G401.6 (cell line): Measurements from ENCODE around the gene PDGFB.

Experiments used
- FAIRE-seq: peaks from 2 replicates; lab custom pipeline; 2012; peaks lifted over from hg19 to GRCh38; lab: Jason Lieb, UNC

Gene PDGFB

DNA sequence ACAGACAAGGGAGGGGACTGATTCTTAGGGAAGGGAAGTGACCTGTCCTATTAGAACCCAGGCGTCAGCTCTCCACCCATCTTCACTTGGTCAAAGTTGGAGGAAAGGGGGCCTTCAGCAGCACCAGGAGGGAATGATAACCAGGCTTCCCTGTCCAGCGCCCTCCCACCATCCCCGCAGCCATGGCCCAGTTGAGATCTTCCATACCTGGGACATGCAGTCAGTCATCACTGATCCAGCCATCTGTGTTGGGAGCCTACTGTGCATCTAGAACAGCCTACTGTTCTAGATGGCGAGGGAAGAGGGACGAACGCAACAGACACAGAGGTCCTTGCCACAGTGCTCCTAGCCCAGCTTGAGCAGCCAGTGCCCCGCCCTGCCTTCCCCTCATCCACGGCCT, 40.6 kb downstream of the PDGFB start:
- no peak for FAIRE-seq

DNA sequence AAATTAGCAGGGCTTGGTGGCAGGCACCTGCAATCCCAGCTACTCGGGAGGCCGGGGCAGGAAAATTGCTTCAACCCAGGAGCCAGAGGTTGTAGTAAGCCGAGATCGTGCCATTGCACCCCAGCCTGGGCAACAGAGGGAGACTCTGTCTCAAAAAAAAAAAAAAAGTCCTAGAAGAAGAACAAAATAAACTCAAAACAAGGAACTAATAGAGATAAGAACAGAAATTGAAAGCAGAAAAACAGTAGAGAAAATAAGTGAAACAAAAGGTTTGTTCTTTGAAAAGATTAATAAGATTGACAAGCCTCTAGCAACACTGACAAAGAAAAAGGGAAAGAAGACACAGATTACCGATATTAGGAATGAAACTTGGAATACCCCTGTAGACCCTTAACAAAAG, 47.2 kb downstream of the PDGFB start:
- FAIRE-seq, result no peak

DNA sequence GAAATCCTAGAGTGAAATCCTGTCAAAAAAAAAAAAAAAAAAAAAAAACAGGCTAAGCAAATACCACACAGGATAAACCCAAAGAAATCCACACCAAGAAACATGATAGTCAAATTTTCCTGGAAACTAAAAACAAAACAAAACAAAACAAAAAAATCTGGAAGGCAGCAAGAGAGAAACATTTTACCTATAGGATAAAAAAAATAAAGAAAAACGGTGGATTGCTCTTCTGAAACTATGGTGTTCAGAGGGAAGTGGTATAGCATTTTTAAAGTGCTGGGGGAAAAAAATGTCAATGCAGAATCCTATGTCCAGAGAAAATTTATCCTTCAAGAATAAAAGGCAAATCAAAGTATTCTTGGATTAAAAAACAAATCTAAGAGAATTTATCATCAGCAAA, 50.7 kb downstream of the PDGFB start:
- peak; percentile 71 for FAIRE-seq

DNA sequence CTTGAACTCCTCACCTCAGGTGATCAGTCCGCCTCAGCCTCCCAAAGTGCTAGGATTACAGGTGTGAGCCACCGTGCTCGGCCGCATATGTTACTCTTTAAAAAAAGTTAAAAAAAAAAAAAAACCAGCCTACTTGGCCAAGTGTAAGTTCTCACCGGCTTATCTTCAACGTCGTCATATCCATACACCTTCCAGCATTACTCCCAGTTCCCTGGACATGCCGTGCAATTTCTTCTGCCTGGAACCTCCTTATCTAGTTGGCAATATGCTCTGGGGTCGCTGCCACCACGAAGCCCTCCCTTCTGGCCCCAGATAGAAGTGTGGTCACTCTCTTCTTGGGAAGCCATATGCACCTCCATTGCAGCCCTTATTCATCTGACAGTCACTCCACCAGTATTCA, 56.0 kb downstream of the PDGFB start:
- FAIRE-seq, result no peak

DNA sequence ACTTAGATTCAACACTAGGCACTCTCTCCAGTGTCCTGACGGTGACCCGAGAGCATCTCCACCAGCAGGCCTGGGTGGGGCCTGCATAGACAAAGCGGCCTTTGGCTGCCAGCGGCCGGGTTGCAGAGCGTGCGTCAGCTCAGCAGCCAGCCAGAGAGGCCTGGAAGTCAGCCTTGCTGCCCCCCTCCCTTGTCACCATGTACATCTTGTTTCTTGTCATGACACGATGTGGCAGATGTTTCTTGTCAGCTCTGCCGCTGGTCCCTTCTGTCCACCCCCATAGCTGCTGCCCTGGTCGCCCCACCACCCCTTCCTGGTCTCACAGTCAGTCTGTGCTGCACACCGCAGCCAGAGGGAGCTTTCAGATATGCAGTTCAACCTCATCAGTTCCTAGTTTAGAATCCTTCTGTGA, 59.2 kb downstream of the PDGFB start:
- no peak for FAIRE-seq

DNA sequence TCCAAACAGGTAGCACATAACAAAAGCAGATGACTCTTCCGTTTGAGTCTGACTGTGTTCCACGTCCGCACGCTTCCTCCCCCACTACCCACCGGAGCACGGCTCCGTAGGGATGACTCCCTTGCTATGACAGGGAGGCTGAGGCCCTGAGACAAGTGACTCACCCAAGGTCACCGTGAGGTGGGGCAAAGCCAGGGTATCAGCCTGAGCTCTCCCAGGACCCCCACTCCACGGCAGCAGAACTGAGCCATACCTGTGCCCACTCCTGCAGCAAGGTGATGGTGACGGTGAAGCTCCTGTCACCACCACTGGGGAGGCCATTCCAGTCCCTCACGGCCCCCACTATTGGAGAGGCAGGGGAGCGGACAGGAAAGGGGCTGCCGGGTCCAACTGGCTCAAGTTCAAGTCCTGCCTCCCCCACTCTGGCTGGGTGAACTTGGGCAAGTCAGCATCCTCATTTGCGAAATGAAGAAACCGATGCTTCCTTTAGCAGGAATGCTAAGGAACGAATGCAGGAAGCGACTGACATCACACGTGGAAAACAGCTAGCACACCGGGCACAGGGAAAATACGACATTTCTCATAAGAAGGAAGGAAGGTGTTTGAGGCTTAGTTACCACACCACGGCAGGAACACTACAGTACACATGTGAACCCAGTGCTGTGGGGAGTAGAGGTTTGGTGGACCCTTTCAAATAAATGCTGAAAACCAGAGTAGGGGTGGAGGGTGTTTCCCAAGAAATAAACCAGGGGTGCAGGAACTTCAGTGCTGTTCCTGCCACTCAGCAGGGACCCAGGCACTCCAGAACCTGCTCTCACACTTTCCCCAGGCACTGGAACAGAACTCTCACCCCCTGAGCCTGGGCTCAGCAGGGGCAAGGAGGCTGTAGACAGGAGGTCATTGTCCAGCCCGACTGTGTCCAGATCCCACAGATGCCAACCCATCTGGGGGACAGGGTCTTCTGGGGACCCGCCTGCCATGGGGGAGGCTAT, 59.9 kb downstream of the PDGFB start:
- no peak for FAIRE-seq

DNA sequence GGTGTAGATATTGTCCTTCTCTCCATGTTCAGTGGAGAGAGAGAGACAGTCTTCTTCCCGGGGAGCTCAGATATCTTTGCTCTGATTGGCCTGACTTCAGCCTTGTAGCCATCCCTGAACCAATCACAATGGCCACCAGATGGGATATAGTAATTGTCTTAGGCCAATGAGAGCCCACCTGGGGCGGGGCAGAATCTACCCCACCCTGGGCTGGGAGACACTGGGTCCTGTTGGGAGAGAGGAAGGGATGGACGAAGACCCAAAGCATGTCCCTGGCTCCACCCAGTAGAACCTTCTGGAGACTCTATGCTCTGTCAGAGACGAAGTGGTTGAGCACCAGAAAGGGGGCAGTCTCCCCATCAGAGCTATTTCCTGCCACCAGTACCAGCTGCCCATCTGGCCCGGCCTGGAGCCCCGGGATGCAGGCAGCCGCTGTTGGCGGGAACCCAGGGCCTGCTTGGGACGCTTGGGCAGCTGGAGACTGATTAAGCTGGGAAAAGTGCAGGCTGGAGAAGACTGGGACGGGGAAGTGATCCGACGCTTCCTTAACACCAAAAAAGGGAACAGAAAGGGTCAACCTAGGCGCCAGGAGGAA, 60.7 kb downstream of the PDGFB start:
- peak; percentile 51 for FAIRE-seq

DNA sequence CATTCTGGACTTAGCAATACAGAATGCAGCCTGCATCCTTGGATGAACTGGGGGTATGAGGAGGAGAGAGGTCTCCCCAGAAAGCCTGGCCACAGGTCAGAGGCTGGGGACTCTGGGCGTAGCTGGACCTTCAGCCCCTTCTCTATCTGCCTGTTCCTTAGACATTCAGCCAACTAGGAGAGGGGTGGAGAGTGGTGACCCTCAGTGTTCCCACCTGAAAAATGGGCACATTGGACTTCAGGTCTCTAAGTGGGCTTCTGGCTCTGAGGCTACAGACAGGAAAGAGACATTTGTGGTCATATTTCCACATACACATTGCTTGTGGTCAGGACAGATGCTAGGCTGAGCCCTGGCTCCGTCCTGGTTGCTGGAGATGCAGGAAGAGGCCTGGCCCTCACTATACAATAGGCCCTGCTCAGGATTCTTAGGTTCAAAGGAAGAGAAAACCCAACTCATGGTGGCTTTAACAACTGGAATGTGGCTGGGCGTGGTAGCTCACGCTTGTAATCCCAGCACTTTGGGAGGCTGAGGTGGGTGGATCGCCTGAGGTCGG, 62.2 kb downstream of the PDGFB start:
- no peak for FAIRE-seq

DNA sequence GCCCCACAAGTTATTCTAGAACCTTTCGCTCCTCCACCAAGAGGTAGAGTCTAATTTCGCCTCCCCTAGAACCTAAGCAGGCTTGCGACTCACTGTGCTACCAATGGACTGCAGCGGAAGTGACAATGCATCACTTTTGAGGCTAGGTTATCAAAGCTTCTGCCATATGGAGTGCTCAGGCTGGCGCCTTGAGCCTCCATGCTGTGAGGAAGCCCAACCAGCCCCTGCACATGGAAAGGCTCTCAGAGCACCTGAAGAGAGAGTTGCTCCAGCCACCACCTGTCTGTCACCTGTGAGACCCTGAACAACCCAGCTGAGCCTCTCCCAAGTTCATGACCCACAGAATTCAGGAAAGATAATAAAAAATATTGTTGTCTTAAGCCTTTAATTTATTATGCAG, 63.0 kb downstream of the PDGFB start:
- FAIRE-seq, result no peak

DNA sequence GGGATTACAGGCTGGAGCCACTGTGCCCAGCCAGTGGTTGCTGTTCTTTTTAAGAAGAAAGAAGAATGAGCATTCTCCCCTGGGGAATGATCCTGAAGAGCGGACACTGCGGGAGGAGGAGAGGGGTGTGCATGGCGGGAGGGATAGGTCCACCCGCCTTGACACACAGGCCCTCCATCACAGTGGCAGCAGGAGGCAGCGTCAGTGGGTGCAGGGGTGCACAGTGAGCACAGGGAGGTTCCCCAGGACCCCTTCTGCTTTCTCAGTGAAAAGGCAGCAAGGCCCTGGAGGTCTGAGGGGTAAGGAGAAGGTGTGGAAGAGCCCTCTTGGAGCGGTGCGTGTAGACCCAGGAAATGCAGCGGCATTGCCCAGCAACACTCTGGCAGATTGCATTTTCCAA, 63.4 kb downstream of the PDGFB start:
- no peak for FAIRE-seq

DNA sequence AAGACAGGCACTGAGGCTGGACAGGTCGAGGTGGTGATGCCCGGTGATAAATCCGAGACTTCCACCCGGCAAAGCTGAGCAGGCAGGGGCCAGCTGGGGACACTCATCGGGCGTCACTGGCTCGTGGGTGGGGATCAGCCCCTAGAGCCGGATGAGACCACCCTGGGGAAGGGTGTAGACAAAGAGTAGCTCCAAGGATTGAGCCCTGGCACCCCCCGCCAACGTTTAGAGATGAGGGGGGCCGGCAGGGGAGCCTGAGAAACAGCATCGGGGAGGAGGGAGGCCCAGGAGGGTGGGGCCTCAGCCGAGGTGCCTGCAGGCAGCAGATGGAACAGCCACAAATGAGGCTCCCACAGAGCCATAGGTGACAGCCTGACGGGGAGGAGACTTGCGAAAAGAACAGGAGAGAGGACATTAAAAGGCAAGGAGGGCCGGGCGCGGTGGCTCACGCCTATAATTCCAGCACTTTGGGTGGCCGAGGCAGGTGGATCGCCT, 64.9 kb downstream of the PDGFB start:
- no peak for FAIRE-seq

DNA sequence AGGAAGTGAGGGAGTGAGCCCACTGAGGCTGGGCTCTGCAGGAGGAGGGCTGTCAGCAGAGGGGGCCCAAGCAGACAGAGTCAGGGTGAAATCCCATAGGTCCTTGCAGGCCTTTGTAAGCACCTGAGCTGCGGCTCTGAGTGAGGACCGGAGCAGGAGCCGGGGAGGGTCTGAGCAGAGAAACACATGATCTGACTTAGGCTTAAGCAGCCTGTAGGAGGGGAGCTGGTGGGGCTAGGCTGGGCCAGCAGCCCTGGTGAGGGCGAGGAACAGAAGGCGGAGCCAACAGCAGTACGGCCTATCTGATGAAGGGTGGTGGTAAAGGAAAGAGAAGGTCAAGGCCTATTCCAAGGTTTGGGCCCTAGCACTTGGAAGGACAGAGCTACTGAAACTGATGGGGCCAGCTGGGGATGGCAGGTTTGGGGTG, 65.4 kb downstream of the PDGFB start:
- peak; percentile 99 for FAIRE-seq

DNA sequence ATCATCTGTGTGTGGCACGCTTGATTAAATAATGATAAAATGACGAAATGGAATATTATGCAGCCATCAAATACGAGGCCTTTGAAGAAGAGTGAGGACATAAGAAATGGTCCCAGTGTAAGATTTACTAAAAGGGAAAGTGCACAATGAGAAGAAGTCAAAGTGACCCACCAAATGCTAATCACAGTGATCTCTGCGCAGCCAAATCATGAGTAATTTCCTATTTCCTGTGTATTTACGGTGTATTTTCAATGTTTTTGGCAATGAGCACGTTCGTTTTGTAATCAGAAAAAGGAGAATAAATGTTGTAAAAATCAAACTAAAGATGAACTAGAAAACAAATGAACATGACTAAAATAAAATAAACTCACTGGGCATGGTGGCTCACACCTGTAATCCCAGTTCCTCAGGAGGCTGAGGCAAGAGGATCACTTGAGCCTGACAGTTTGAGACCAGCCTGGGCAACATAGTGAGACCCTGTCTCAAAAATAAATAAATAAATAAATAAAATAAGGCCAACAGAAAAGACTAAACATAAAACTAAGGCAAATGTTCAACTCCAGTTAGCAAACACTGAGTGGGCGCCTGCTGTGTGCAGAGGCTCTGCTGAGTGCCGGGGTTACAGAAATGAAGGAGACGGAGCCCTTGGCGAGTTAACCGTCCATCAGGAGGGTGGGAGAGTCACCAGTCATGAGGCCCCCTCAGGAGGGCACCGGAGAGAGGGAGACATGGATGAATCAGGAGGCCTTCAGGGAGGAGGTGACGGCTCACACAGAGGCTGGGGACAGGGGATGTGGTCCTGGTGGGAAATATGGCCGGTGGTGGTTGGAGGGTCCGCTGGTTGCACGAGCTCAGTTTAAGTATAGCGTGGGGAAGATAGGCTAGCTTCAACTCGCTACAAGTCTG, 66.3 kb downstream of the PDGFB start:
- no peak for FAIRE-seq

DNA sequence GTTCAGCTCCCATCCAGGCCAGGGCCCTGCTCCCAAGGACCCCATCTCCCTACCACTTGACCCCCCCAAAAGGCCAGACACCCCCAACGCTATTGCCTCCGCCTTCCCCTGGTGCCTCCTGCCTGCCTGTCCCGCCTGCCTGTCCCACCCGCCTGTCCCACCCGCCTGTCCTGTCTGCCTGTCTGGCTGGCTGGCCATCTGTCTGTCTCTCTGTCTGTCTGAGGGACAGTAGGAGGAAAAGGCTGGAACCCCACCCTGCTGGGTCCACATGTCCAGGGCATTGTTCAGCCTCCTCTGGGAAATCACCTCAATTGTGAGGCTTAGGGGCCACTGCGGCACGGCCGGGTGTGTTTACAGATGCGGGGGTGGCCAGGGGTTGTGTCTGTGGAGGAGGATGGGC, 67.0 kb downstream of the PDGFB start:
- no peak for FAIRE-seq

DNA sequence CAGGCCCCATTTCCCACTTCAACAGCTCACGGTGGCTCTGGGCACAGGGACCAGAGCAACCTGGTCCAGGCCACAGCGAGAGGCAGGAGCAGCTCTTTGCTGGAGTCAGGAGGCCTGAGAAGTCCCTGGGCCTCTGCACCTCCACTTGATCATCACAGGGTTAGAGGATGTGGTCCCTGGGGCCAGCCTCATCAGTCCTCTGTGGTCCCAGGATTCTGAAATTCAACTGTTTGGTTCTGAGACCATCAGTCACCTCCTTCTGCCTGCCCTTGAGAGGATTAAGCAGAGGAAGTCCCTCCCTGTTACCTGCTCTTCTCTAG, 67.4 kb downstream of the PDGFB start:
- FAIRE-seq, result no peak

DNA sequence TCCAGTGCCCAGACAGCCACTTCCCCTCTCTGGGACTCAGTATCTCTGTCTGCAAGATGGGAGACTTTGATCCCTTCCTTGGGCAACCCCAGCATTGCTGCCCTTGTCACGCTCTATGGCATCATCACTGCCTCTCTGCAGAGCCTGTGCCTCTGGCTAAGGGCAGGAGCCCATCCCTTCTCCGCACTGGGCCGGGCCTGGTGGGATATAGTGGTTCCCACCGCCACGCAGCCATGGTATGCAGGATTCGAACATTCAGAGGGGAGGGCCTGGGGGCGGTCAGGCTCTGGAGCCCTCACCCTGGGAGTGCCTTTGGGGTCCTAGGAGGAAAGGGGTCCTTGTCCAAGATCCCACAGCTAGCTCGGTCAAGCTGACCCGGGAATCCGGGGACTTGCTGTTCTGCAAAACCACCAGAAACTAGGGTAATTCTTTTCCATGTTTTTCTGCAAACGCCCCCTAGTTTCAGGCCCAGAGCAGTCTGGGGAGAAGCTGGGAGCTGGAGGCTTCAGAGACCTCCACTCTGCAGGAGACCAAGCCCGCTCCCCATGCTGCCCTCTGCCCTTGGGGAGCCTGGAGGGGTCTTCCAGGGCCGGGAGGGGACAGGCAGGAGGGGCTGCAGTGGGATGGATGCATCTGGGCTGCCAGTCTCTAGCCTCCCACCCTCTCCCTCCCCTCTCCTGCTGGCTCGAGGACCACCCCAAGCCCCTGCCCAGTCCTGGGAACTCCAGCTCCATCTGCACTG, 67.9 kb downstream of the PDGFB start:
- FAIRE-seq, result no peak

DNA sequence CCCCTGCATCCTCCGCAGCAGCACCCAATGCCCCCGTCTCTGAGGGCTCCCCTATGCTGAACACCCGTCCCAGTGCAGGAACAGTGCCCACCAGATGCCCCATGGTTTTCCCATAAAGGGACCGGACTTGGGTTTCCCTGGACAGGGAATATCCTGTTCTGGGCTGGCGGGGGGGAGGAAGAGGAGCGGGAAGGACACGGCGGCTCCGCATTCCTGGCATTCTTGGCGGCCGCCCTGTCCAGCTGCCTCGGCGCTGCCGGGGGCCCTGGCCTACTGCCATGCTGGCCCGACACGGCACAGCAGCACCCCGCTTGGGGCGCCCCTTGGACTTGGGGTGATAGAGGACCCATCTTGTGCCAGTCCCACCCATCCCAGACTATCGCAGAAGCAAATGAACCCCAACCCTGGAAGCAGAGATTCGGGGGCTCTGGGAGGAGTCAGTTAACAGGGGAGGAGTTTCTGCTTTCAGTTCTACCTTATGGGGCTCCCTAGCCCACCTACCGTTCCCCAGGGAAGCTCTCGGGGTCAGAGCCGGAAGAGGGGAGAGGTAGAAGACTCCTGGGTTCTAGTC, 68.6 kb downstream of the PDGFB start:
- no peak for FAIRE-seq

DNA sequence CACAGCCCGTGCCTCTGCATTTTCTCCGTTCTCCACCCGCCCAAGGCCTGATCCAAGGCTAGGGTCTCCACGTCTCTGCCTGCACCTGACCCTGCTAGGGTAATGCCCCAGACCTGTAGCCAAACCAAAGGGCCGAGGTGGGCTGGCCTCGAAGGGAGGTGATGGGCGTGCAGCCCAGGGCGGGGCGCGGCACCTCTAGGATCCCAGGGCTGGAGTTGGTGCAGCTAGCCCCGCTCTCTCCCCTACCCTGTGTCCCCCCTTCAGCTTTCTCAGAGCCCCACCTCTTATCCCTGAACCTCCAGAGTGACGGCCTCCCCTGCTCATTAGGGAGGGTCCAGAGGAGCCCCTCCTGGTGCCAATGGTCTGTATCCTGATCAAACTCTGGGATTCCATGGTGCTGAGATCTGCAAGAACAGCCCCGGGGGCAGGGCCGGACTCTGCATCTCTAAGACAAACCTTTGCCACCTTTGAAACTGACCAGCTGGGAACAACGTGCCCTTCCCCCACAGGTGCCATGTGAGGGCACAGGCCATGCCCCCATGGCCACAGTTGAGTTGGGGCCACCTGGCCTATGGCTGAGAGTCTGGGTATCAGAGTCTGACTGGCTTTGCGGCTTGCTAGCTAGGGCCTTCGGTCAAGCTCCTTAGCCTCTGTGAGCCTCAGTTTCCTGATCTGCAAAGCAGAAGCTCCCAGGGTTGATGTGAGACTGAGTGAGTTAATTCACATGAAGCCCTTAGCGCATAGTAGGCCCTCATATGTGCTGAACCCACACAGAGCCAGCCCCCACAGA, 69.2 kb downstream of the PDGFB start:
- no peak for FAIRE-seq

DNA sequence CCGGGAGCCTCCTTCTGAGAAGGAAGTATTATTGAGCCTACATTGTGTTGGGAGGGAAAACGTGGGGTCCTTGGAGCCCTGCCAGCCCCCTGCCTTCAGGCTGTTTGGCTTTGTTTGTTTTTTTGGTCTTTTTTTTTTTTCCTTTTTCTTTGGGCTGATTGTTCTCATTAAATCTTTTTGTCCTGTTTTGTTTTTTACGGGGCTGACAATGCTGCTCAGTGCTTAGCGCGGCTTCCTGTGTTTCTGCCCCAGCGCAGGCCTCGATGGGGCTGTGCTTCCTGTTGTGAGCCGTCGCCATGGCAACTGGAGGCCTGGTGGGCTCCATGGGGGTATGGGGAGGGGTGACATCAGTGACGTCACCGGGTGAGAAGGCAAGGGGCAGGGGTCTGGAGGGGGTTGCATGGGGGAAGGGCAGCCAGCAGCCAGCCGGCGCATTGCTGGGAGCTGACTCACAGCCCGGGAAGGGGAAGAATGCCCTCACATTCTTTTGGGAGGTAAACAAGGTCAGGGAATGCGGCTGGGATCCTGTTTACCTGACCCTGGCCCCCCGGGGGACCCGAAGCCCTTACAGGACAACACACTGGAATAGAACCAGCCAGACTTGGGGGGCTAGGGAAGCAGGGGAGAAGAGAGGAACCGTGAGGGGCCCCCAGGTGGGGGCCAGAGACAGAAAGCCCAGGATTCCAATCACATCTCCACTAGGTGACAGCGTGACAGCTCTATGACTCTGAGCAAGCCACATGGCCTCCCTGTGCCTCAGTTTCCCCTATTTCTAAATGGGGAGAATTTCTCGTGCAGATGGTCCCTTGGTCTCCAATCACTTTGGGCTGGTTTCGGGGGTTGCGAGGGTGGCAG, 70.1 kb downstream of the PDGFB start:
- peak; percentile 97 for FAIRE-seq
